ENCODE data around the gene ACOX1. TPM values are rescaled to one million over a fixed set of nuclear protein-coding genes. Genes with fewer than 3 reads are reported as not detected.

ACOX1 gene
- total RNA-seq, 1 experiment from 2014 or later, result 50.2 TPM

DNA sequence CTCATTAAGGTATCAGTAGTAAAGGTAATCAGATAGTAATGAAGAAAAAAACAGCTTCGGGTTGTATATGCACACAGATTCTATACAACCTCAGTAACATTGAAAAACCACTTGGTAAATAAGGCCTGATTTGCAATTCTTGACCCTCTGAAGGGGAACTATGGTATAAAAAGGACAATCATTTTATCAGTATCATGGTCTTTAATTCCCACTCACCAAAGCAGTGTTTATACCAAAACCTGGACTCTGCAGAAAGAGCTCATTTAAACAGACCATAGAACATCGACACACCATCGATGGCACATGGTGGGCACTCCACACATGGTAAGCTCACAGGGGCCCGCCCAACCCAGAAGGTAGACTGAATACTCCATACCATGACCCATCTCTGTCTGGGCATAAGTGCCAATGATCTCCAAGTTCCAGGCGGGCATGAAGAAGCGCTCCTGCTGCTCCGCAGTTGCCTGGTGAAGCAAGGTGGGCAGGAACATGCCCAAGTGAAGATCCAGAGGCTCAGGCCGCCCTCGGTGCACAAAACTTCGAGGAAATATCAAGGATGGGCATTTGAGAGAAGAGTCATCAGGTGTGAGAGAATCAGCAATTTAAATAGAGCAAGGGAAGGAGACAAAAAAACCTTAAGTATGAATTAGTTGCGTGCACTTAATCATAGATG lies 19.0 kb downstream of the ACOX1 start (continued):
- TF ChIP-seq ZNF274 (IDR thresholded peaks at IDR 0.05; ENCODE audit: low read depth, low read length) (no peak), RAD21 (IDR thresholded peaks at IDR 0.05; ENCODE audit: low read depth) (no peak), FOSL1 (IDR thresholded peaks at IDR 0.05; ENCODE audit: low read depth) (no peak), EZH2 (IDR thresholded peaks at IDR 0.05) (no peak), EGR1 (IDR thresholded peaks at IDR 0.05; ENCODE audit: low read depth) (no peak), CEBPB (IDR thresholded peaks at IDR 0.05; ENCODE audit: low read depth) (no peak), EZH2phosphoT487 (IDR thresholded peaks at IDR 0.05; ENCODE audit: borderline replicate concordance) (no peak), SP1 (IDR thresholded peaks at IDR 0.05; ENCODE audit: low read depth) (no peak)
- TF ChIP-seq, protein P1, sequence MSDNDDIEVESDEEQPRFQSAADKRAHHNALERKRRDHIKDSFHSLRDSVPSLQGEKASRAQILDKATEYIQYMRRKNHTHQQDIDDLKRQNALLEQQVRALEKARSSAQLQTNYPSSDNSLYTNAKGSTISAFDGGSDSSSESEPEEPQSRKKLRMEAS (IDR thresholded peaks at IDR 0.05), result no peak

DNA sequence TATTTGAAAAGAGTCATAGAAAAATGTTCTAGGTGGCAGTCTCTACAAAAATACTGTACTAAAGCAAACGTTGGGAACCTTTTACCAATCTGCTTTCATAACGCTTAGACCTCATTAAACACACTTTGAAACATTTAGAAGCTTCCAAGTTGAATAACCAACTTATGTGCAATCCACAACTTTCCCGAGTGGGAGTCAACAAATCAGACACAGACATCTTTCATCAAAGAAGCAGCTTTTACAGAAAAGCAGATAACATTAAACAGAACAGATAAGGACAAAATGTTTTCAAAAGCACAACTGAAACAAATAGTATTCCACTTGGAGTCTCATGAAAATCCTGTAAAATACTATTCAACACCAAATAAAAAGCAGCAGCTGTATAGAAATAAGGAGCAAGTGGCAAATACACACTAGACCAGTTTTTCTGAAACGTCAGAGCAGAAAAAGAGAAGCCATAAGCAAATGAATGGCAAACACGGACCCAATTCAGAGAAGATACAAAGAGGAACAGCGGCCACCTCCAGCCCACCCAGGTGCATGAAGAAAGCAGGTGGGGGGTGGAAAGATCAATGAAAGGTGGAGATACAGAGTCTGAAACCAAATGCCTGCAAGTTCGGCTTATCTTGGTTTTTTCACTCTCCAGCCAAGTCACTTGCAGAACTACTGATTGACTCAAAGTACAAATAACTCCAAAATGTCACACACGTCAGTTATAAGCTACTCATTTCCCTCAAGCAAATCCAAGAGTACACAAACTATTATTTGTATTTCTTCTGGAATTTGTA lies 19.7 kb downstream of the ACOX1 start:
- Histone ChIP-seq H3K4me2 (ENCODE audit: low read length) (no peak overlapping the region), H3K27me3 (ENCODE audit: insufficient read depth, low read length) (no peaks in the 10 kb centered on the region), H3K36me3 (ENCODE audit: control insufficient read depth in 1 of 2, insufficient read depth in 2 of 2, low read length in 2 of 2) (peaks cover 10 to 13% of the 10 kb centered on the region in 2 experiments; a peak in 3 of 4 replicates), H2AFZ (ENCODE audit: low read depth, low read length, poor library complexity, severe bottlenecking) (no peak overlapping the region), H3K79me2 (ENCODE audit: insufficient read depth, low read length) (no peaks in the 10 kb centered on the region), H3K9me3 (ENCODE audit: control insufficient read depth in 1 of 2, insufficient read depth in 1 of 2, low read depth in 1 of 2, low read length in 2 of 2) (no peaks in the 10 kb centered on the region), H3K4me1 (ENCODE audit: control insufficient read depth in 1 of 2, insufficient read depth in 2 of 2, low read length in 2 of 2) (no peaks in the 10 kb centered on the region), H4K20me1 (ENCODE audit: insufficient read depth) (no peaks in the 10 kb centered on the region), H3K9ac (ENCODE audit: low read length) (no peak overlapping the region), H3K9me2 (ENCODE audit: insufficient read depth) (no peaks in the 10 kb centered on the region), H3K4me3 (replicated peaks in 1 of 2; ENCODE audit: low read depth in 1 of 2, low read length in 2 of 2) (no peak overlapping the region), H3K27ac (ENCODE audit: low read depth, low read length) (no peak overlapping the region)
- ChIA-PET RAD21 (ENCODE audit: low non-redundant PET in 1 of 2, low total read pairs in 2 of 2, uncharacterized antibody in 2 of 2, unreplicated experiment in 2 of 2) (no interaction called here), POLR2A (interaction anchor here (1.1 kb wide), 1 partner anchor 19 kb away, joined by 8 read pairs; the partner anchor contains the start of genes ACOX1 and TEN1), CTCF (no interaction called here)
- intact Hi-C loops (cut with micrococcal nuclease), result no loop called here
- BruUV-seq (replicated peaks), result no TSS peak
- ATAC-seq, result no peak
- DNase-seq (ENCODE audit: low read depth, low spot score), result no peak
- no peak for TF ChIP-seq TCF7L2 (IDR thresholded peaks at IDR 0.05; ENCODE audit: borderline replicate concordance, extremely low read depth, insufficient read depth, insufficient read length)
- no peak for TF ChIP-seq CBX3 (IDR thresholded peaks at IDR 0.05; ENCODE audit: low read depth)
- TF ChIP-seq YY1 (IDR thresholded peaks at IDR 0.05; ENCODE audit: extremely low read depth, insufficient replicate concordance, low read depth, low read length), result no peak
- TF ChIP-seq POLR2AphosphoS5 (IDR thresholded peaks at IDR 0.05; ENCODE audit: low read depth, low read length), result no peak
- TF ChIP-seq, protein P2, sequence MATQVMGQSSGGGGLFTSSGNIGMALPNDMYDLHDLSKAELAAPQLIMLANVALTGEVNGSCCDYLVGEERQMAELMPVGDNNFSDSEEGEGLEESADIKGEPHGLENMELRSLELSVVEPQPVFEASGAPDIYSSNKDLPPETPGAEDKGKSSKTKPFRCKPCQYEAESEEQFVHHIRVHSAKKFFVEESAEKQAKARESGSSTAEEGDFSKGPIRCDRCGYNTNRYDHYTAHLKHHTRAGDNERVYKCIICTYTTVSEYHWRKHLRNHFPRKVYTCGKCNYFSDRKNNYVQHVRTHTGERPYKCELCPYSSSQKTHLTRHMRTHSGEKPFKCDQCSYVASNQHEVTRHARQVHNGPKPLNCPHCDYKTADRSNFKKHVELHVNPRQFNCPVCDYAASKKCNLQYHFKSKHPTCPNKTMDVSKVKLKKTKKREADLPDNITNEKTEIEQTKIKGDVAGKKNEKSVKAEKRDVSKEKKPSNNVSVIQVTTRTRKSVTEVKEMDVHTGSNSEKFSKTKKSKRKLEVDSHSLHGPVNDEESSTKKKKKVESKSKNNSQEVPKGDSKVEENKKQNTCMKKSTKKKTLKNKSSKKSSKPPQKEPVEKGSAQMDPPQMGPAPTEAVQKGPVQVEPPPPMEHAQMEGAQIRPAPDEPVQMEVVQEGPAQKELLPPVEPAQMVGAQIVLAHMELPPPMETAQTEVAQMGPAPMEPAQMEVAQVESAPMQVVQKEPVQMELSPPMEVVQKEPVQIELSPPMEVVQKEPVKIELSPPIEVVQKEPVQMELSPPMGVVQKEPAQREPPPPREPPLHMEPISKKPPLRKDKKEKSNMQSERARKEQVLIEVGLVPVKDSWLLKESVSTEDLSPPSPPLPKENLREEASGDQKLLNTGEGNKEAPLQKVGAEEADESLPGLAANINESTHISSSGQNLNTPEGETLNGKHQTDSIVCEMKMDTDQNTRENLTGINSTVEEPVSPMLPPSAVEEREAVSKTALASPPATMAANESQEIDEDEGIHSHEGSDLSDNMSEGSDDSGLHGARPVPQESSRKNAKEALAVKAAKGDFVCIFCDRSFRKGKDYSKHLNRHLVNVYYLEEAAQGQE (IDR thresholded peaks at IDR 0.05; ENCODE audit: low read depth), result no peak
- no peak for TF ChIP-seq EGR1 (IDR thresholded peaks at IDR 0.05; ENCODE audit: low read depth)
- TF ChIP-seq EZH2phosphoT487 (IDR thresholded peaks at IDR 0.05; ENCODE audit: borderline replicate concordance), result no peak
- TF ChIP-seq POLR2A (IDR thresholded peaks at IDR 0.05; ENCODE audit: borderline replicate concordance, extremely low read depth, insufficient read depth, insufficient read length), result no peak
- TF ChIP-seq, protein P3, sequence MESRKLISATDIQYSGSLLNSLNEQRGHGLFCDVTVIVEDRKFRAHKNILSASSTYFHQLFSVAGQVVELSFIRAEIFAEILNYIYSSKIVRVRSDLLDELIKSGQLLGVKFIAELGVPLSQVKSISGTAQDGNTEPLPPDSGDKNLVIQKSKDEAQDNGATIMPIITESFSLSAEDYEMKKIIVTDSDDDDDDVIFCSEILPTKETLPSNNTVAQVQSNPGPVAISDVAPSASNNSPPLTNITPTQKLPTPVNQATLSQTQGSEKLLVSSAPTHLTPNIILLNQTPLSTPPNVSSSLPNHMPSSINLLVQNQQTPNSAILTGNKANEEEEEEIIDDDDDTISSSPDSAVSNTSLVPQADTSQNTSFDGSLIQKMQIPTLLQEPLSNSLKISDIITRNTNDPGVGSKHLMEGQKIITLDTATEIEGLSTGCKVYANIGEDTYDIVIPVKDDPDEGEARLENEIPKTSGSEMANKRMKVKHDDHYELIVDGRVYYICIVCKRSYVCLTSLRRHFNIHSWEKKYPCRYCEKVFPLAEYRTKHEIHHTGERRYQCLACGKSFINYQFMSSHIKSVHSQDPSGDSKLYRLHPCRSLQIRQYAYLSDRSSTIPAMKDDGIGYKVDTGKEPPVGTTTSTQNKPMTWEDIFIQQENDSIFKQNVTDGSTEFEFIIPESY (IDR thresholded peaks at IDR 0.05; ENCODE audit: extremely low read depth, insufficient replicate concordance, low read length), result no peak
- TF ChIP-seq ZNF274 (IDR thresholded peaks at IDR 0.05; ENCODE audit: low read depth, low read length), result no peak
- no peak for TF ChIP-seq SP1 (IDR thresholded peaks at IDR 0.05; ENCODE audit: low read depth)
- no peak for TF ChIP-seq FOSL1 (IDR thresholded peaks at IDR 0.05; ENCODE audit: low read depth)
- TF ChIP-seq SRF (IDR thresholded peaks at IDR 0.05; ENCODE audit: low read depth), result no peak
- TF ChIP-seq CEBPB (IDR thresholded peaks at IDR 0.05; ENCODE audit: low read depth), result no peak

Data from HCT116 (cell line).